HEK293 (cell line): ENCODE results near the gene BMPR2.

Experiments used
- ZNF157 ChIP-seq: fragments of 450-650 bp; formaldehyde crosslinking; IDR thresholded peaks from 2 replicates; pipeline ENCODE4 v1.5.1; 2016; ENCODE audit warnings: missing biosample characterization, missing genetic modification characterization
- ZNF239 ChIP-seq: fragments of 450-650 bp; formaldehyde crosslinking; IDR thresholded peaks from 2 replicates; pipeline ENCODE4 v1.5.1; 2016; ENCODE audit warnings: missing biosample characterization, missing genetic modification characterization
- ZNF274 ChIP-seq, 2 experiments: fragments of 200-500 bp in 1 of 2; fragments of 450-650 bp in 1 of 2; sonication (Bioruptor generic) in 1 of 2; formaldehyde crosslinking in 1 of 2; IDR thresholded peaks; 2 replicates each; pipeline versions ENCODE4 v1.5.1 to v1.6.1; 2014 to 2016; ENCODE audit warnings: borderline replicate concordance in 1 of 2, inconsistent platforms in 1 of 2, low read length in 1 of 2, missing biosample characterization in 1 of 2, missing genetic modification characterization in 1 of 2
- ZNF510 ChIP-seq: fragments of 450-650 bp; formaldehyde crosslinking; IDR thresholded peaks from 2 replicates; pipeline ENCODE4 v1.5.1; 2018; ENCODE audit warnings: mild to moderate bottlenecking, missing genetic modification characterization, missing biosample characterization; ENCODE audit not compliant: insufficient replicate concordance
- ZNF768 ChIP-seq: fragments of 450-650 bp; formaldehyde crosslinking; IDR thresholded peaks from 2 replicates; pipeline ENCODE4 v1.5.1; 2018; ENCODE audit warnings: missing biosample characterization, mild to moderate bottlenecking, missing genetic modification characterization
- ZNF843 ChIP-seq: fragments of 450-650 bp; formaldehyde crosslinking; IDR thresholded peaks from 2 replicates; pipeline ENCODE4 v1.5.1; 2016; ENCODE audit warnings: missing biosample characterization, missing genetic modification characterization
- TF ChIP-seq, protein P1 (sequence below): fragments of 450-650 bp; formaldehyde crosslinking; IDR thresholded peaks from 2 replicates; pipeline ENCODE4 v1.5.1; 2016; ENCODE audit warnings: missing biosample characterization, missing genetic modification characterization

DNA sequence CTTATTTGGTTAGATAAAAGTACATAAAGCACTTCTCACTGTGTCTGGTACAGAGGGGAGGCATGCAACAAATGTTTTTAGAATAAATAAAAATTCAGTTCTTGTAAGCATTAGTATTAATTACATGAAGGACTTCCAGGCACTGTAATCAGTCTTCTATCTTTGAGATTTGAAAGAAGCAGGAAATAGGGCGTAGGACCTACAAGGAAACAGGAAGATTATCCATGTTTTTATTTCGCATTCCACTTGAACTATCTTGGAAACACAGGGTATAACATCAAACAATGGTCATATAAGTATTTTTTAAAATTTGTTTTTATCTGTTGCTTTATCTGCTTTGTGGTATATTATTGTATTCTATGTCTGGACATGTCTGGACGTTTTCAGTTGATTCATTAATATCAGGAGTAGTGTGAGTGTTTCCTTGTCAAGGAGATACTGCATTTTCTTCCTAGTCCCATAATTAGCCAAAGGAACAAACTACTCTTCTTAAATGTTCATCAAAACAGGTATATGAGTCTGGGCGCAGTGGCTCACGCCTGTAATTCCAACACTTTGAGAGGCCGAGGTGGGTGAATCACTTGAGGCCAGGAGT lies 32.5 kb downstream of the BMPR2 start:
- TF ChIP-seq, protein P1, sequence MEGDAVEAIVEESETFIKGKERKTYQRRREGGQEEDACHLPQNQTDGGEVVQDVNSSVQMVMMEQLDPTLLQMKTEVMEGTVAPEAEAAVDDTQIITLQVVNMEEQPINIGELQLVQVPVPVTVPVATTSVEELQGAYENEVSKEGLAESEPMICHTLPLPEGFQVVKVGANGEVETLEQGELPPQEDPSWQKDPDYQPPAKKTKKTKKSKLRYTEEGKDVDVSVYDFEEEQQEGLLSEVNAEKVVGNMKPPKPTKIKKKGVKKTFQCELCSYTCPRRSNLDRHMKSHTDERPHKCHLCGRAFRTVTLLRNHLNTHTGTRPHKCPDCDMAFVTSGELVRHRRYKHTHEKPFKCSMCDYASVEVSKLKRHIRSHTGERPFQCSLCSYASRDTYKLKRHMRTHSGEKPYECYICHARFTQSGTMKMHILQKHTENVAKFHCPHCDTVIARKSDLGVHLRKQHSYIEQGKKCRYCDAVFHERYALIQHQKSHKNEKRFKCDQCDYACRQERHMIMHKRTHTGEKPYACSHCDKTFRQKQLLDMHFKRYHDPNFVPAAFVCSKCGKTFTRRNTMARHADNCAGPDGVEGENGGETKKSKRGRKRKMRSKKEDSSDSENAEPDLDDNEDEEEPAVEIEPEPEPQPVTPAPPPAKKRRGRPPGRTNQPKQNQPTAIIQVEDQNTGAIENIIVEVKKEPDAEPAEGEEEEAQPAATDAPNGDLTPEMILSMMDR (tag by site-specific recombination), result no peak
- TF ChIP-seq ZNF768 (no peak), ZNF274 (IDR thresholded peaks at IDR 0.05; ENCODE audit: low read length) (no peak), ZNF274 (tag by site-specific recombination; IDR thresholded peaks at IDR 0.05; ENCODE audit: borderline replicate concordance) (no peak), ZNF157 (tag by site-specific recombination) (no peak), ZNF843 (tag by site-specific recombination) (no peak), ZNF510 (tag by site-specific recombination) (no peak), ZNF239 (tag by site-specific recombination) (no peak)
